ENCODE data around the gene MAST4.

MAST4 gene

GRCh38 chr5:67005737-67006499, 409.7 kb downstream of the MAST4 start:
- Mint-ChIP-seq H3K36me3 (ENCODE audit: low read depth) (no peaks in the 10 kb centered on the region), H3K27me3 (ENCODE audit: low read depth) (peaks cover under 1% of the 10 kb centered on the region), H3K4me3 (peak overlapping the region; percentile 90 to 95 (median 93)), H3K4me1 (peaks cover 44% of the 10 kb centered on the region), H3K9me3 (no peaks in the 10 kb centered on the region), H3K27ac (peak overlapping the region; percentile 95 to 98 (median 95))
- no peak for TF ChIP-seq CTCF (IDR thresholded peaks at IDR 0.05; ENCODE audit: unreplicated experiment in 3 of 3)

GRCh38 chr5:67006500-67006848, 410.3 kb downstream of the MAST4 start:
- peaks cover 3% of the 10 kb centered on the region for H3K27me3 Mint-ChIP-seq (ENCODE audit: low read depth)
- no peaks in the 10 kb centered on the region for H3K36me3 Mint-ChIP-seq (ENCODE audit: low read depth)
- H3K4me1 Mint-ChIP-seq = peaks cover 49% of the 10 kb centered on the region
- TF ChIP-seq CTCF (IDR thresholded peaks at IDR 0.05; ENCODE audit: unreplicated experiment in 3 of 3) = no peak
- H3K27ac Mint-ChIP-seq = no peak overlapping the region
- peak overlapping the region; percentile 61 to 95 (median 93) for H3K4me3 Mint-ChIP-seq
- H3K9me3 Mint-ChIP-seq = no peaks in the 10 kb centered on the region

- Mint-ChIP-seq H3K27me3 (ENCODE audit: low read depth) (peaks cover 3% of the 10 kb centered on the region), H3K4me1 (peaks cover 60% of the 10 kb centered on the region), H3K4me3 (no peak overlapping the region), H3K27ac (no peak overlapping the region), H3K36me3 (ENCODE audit: low read depth) (no peaks in the 10 kb centered on the region), H3K9me3 (no peaks in the 10 kb centered on the region)
- TF ChIP-seq CTCF (IDR thresholded peaks at IDR 0.05; ENCODE audit: unreplicated experiment in 3 of 3) = no peak
Measured at GRCh38 chr5:67009028-67009427, 412.8 kb downstream of the MAST4 start.

GRCh38 chr5:67010684-67011409, 414.7 kb downstream of the MAST4 start:
- no peak for TF ChIP-seq CTCF (IDR thresholded peaks at IDR 0.05; ENCODE audit: unreplicated experiment in 3 of 3)
- no peaks in the 10 kb centered on the region for H3K9me3 Mint-ChIP-seq
- H3K27ac Mint-ChIP-seq = peak overlapping the region; percentile 21 to 65 (median 59)
- peaks cover 3% of the 10 kb centered on the region for H3K27me3 Mint-ChIP-seq (ENCODE audit: low read depth)
- peaks cover 60% of the 10 kb centered on the region for H3K4me1 Mint-ChIP-seq
- H3K4me3 Mint-ChIP-seq = peak overlapping the region; percentile 0 to 50 (median 7)
- no peaks in the 10 kb centered on the region for H3K36me3 Mint-ChIP-seq (ENCODE audit: low read depth)

- H3K36me3 Mint-ChIP-seq (ENCODE audit: low read depth) = no peaks in the 10 kb centered on the region
Measured at GRCh38 chr5:67011422-67011821, 415.2 kb downstream of the MAST4 start.

More at GRCh38 chr5:67011422-67011821, 415.2 kb downstream of the MAST4 start:
- Mint-ChIP-seq H3K9me3 (no peaks in the 10 kb centered on the region), H3K27ac (peak overlapping the region; percentile 21 to 65 (median 59)), H3K27me3 (ENCODE audit: low read depth) (peaks cover 3% of the 10 kb centered on the region), H3K4me3 (peak overlapping the region in 2 of 3 experiments; percentile 7 to 50), H3K4me1 (peaks cover 61% of the 10 kb centered on the region)
- TF ChIP-seq CTCF (IDR thresholded peaks at IDR 0.05; ENCODE audit: unreplicated experiment in 3 of 3) = no peak

Data from nephron (organoid).